Measurements from ENCODE around the gene KMT2E.

Gene KMT2E

GRCh38 chr7:105127179-105127578, 113.2 kb downstream of the KMT2E start:
- TF ChIP-seq POLR2A (IDR thresholded peaks at IDR 0.05; ENCODE audit: extremely low read depth, insufficient read length), result no peak
- H3K4me3 ChIP-seq (ENCODE audit: low read depth, low read length), result no peak overlapping the region
- no peak for DNase-seq (ENCODE audit: low read depth)

- no peak for DNase-seq (ENCODE audit: low read depth)
- TF ChIP-seq MYC (IDR thresholded peaks at IDR 0.05; ENCODE audit: low read depth, low read length) (no peak), POLR2A (IDR thresholded peaks at IDR 0.05; ENCODE audit: extremely low read depth, insufficient read length) (no peak), CTCF (IDR thresholded peaks at IDR 0.05; ENCODE audit: low read depth, low read length) (no peak), MAX (IDR thresholded peaks at IDR 0.05; ENCODE audit: low read depth, low read length) (no peak)
- H3K4me3 ChIP-seq (ENCODE audit: low read depth, low read length), result no peak overlapping the region
Measured at GRCh38 chr7:105130048-105130447, 116.0 kb downstream of the KMT2E start.

- TF ChIP-seq MYC (IDR thresholded peaks at IDR 0.05; ENCODE audit: low read depth, low read length) (no peak), MAX (IDR thresholded peaks at IDR 0.05; ENCODE audit: low read depth, low read length) (no peak), POLR2A (IDR thresholded peaks at IDR 0.05; ENCODE audit: extremely low read depth, insufficient read length) (no peak), CTCF (IDR thresholded peaks at IDR 0.05; ENCODE audit: low read depth, low read length) (no peak)
- H3K4me3 ChIP-seq (ENCODE audit: low read depth, low read length), result no peak overlapping the region
- DNase-seq (ENCODE audit: low read depth), result peak; percentile 37
Measured at GRCh38 chr7:105130580-105130979, 116.6 kb downstream of the KMT2E start.

GRCh38 chr7:105131033-105131656, 117.1 kb downstream of the KMT2E start:
- peak; percentile 83 for DNase-seq (ENCODE audit: low read depth)
- H3K4me3 ChIP-seq (ENCODE audit: low read depth, low read length), result no peak overlapping the region
- TF ChIP-seq CTCF (IDR thresholded peaks at IDR 0.05; ENCODE audit: low read depth, low read length) (no peak), MAX (IDR thresholded peaks at IDR 0.05; ENCODE audit: low read depth, low read length) (peak; percentile 46), MYC (IDR thresholded peaks at IDR 0.05; ENCODE audit: low read depth, low read length) (peak; percentile 27; the same call in 1 of the 2 replicates), POLR2A (IDR thresholded peaks at IDR 0.05; ENCODE audit: extremely low read depth, insufficient read length) (no peak)

GRCh38 chr7:105131890-105132289, 117.9 kb downstream of the KMT2E start:
- no peak overlapping the region for H3K4me3 ChIP-seq (ENCODE audit: low read depth, low read length)
- no peak for TF ChIP-seq POLR2A (IDR thresholded peaks at IDR 0.05; ENCODE audit: extremely low read depth, insufficient read length)
- TF ChIP-seq MAX (IDR thresholded peaks at IDR 0.05; ENCODE audit: low read depth, low read length), result no peak
- TF ChIP-seq MYC (IDR thresholded peaks at IDR 0.05; ENCODE audit: low read depth, low read length), result no peak
- TF ChIP-seq CTCF (IDR thresholded peaks at IDR 0.05; ENCODE audit: low read depth, low read length), result no peak
- DNase-seq (ENCODE audit: low read depth), result no peak

- no peak overlapping the region for H3K4me3 ChIP-seq (ENCODE audit: low read depth, low read length)
- TF ChIP-seq MAX (IDR thresholded peaks at IDR 0.05; ENCODE audit: low read depth, low read length) (no peak), CTCF (IDR thresholded peaks at IDR 0.05; ENCODE audit: low read depth, low read length) (no peak), MYC (IDR thresholded peaks at IDR 0.05; ENCODE audit: low read depth, low read length) (no peak), POLR2A (IDR thresholded peaks at IDR 0.05; ENCODE audit: extremely low read depth, insufficient read length) (no peak)
- DNase-seq (ENCODE audit: low read depth), result no peak
Measured at GRCh38 chr7:105132335-105132734, 118.3 kb downstream of the KMT2E start.

Data from NB4 (cell line).